B cell (primary cell): Measurements from ENCODE around the gene BIRC7.

Experiments
- CTCF ChIP-seq: fragments of 200-600 bp; IDR thresholded peaks from one replicate; pipeline ENCODE4 v1.8.0; 2022; ENCODE audit warnings: antibody characterized with exemption, mild to moderate bottlenecking
- EZH2 ChIP-seq: IDR thresholded peaks from 2 replicates; pipeline ENCODE4 v1.6.1; 2012; ENCODE audit warnings: borderline replicate concordance, low read depth, mild to moderate bottlenecking, moderate library complexity, low read length; ENCODE audit not compliant: insufficient read depth, poor library complexity, severe bottlenecking

DNA sequence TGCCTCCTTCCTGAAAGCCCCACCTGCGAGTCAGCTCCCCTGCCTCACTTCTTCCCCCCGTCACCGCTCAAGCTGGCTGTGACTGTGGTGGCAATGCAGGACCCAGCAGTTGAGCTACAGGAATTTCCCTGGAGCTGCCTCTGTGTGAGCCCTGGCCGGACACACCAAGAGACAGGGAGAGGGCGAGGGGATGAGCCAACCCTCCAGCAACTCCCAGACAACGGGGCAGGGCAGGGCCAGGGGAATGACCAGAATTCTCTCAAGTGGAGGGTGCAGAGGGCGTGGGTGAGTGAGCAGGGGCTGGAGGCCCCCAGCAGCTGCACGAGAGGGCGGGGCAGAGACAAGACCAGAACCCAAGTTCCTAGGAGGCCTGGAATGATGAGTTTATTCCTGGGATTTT is 32.0 kb downstream of the BIRC7 start:
- TF ChIP-seq CTCF (no peak), EZH2 (no peak)
